ENCODE results near the gene LRMDA. TPM values are rescaled to one million over a fixed set of nuclear protein-coding genes. Genes with fewer than 3 reads are reported as not detected.

LRMDA gene
- total and polyA plus RNA-seq, 2 donors (not counting 3 experiments of a cell fraction or from before 2014, with no cell fraction given), result 9.7 to 18.0 TPM

- FAIRE-seq, result no peak
These were observed 525.2 kb downstream of the LRMDA start for GRCh38 chr10:75956624-75957023.

GRCh38 chr10:75957314-75958120 lies 526.1 kb downstream of the LRMDA start:
- H3K4me1 ChIP-seq (ENCODE audit: control insufficient read depth, extremely low read depth, insufficient read depth, low read length), result no peaks in the 10 kb centered on the region
- H3K27ac ChIP-seq (ENCODE audit: insufficient read depth, low read depth, low read length), result no peak overlapping the region
- no peak for DNase-seq (ENCODE audit: low read depth, low spot score)
- no peaks in the 10 kb centered on the region for H3K9me3 ChIP-seq (replicated peaks; ENCODE audit: control insufficient read depth, insufficient read depth, low read length)
- no peak for TF ChIP-seq CTCF (IDR thresholded peaks at IDR 0.05; ENCODE audit: extremely low read depth in 1 of 2, insufficient read depth in 1 of 2, low read depth in 1 of 2, low read length in 2 of 2)
- no peak for TF ChIP-seq MAX (IDR thresholded peaks at IDR 0.05; ENCODE audit: insufficient read depth, insufficient read length)
- no peak for TF ChIP-seq POLR2AphosphoS5 (IDR thresholded peaks at IDR 0.05; ENCODE audit: insufficient read depth, low read depth, low read length)
- no peaks in the 10 kb centered on the region for H3K36me3 ChIP-seq (ENCODE audit: control insufficient read depth in 2 of 2, extremely low read depth in 1 of 2, insufficient read depth in 2 of 2, low read length in 2 of 2)
- no peak overlapping the region for H3K4me3 ChIP-seq (replicated peaks in 1 of 3; ENCODE audit: insufficient read depth in 1 of 3, low read depth in 1 of 3, low read length in 3 of 3)
- ChIA-PET CTCF (no interaction called here), POLR2A (no interaction called here)
- H4K20me1 ChIP-seq (replicated peaks; ENCODE audit: control insufficient read depth, extremely low read depth, insufficient read depth, low read length), result no peaks in the 10 kb centered on the region
- no peaks in the 10 kb centered on the region for H3K79me2 ChIP-seq (ENCODE audit: control insufficient read depth, insufficient read depth, low read length)
- intact Hi-C loops (cut with micrococcal nuclease) (no loop called here), dilution Hi-C loops (cut with MboI; ENCODE audit: extremely low pct_ligation_motif_present, low sequenced_read_pairs) (no loop called here)
- FAIRE-seq, result no peak
- no TSS peak for BruUV-seq (replicated peaks)
- H3K4me2 ChIP-seq (ENCODE audit: insufficient read depth, low read length), result no peak overlapping the region
- H3K9me1 ChIP-seq (replicated peaks; ENCODE audit: control insufficient read depth, extremely low read depth, insufficient read depth, low read length), result no peaks in the 10 kb centered on the region
- H3K27me3 ChIP-seq (ENCODE audit: control insufficient read depth in 2 of 2, insufficient read depth in 2 of 2, low read length in 2 of 2), result no peaks in the 10 kb centered on the region
- no peak overlapping the region for H2AFZ ChIP-seq (ENCODE audit: low read depth, low read length)
- no peak overlapping the region for H3K9ac ChIP-seq (replicated peaks; ENCODE audit: extremely low read depth, insufficient read depth, low read length)

More at GRCh38 chr10:75956624-75957023, 525.2 kb downstream of the LRMDA start:
- TF ChIP-seq MYC (IDR thresholded peaks at IDR 0.05; ENCODE audit: low read depth, low read length) (no peak), JUN (IDR thresholded peaks at IDR 0.05; ENCODE audit: borderline replicate concordance, insufficient read depth, insufficient read length, low read depth) (no peak), MAX (IDR thresholded peaks at IDR 0.05; ENCODE audit: insufficient read depth, insufficient read length) (no peak)
- DNase-seq (ENCODE audit: low read depth, low spot score), result no peak
- dilution Hi-C loops (cut with MboI; ENCODE audit: extremely low pct_ligation_motif_present, low sequenced_read_pairs), result no loop called here
- intact Hi-C loops (cut with micrococcal nuclease), result no loop called here
- Histone ChIP-seq H3K9me1 (replicated peaks; ENCODE audit: control insufficient read depth, extremely low read depth, insufficient read depth, low read length) (no peaks in the 10 kb centered on the region), H3K27me3 (ENCODE audit: control insufficient read depth in 2 of 2, insufficient read depth in 2 of 2, low read length in 2 of 2) (no peaks in the 10 kb centered on the region), H3K4me2 (ENCODE audit: insufficient read depth, low read length) (no peak overlapping the region), H3K9ac (replicated peaks; ENCODE audit: extremely low read depth, insufficient read depth, low read length) (no peak overlapping the region), H3K79me2 (ENCODE audit: control insufficient read depth, insufficient read depth, low read length) (no peaks in the 10 kb centered on the region), H2AFZ (ENCODE audit: low read depth, low read length) (no peak overlapping the region), H3K4me1 (ENCODE audit: control insufficient read depth, extremely low read depth, insufficient read depth, low read length) (no peaks in the 10 kb centered on the region), H3K36me3 (ENCODE audit: control insufficient read depth in 2 of 2, extremely low read depth in 1 of 2, insufficient read depth in 2 of 2, low read length in 2 of 2) (no peaks in the 10 kb centered on the region), H3K9me3 (replicated peaks; ENCODE audit: control insufficient read depth, insufficient read depth, low read length) (no peaks in the 10 kb centered on the region), H3K4me3 (replicated peaks in 1 of 3; ENCODE audit: insufficient read depth in 1 of 3, low read depth in 1 of 3, low read length in 3 of 3) (no peak overlapping the region), H3K27ac (ENCODE audit: insufficient read depth, low read depth, low read length) (no peak overlapping the region), H4K20me1 (replicated peaks; ENCODE audit: control insufficient read depth, extremely low read depth, insufficient read depth, low read length) (no peaks in the 10 kb centered on the region)
- BruUV-seq (replicated peaks), result no TSS peak
- POLR2A ChIA-PET, result no interaction called here
- CTCF ChIA-PET, result interaction anchor here (0.6 kb wide), 1 partner anchor 567 kb away, joined by 3 read pairs; no protein-coding TSS in a partner anchor
